H1 (cell line): ENCODE measurements around the gene AFAP1L2.

Source experiments
- BACH1 ChIP-seq: IDR thresholded peaks from 2 replicates; pipeline ENCODE4 v1.6.1; 2012; ENCODE audit warnings: low read length, improper control_type of control experiment
- CEBPB ChIP-seq: IDR thresholded peaks from 2 replicates; pipeline ENCODE4 v1.6.1; 2012; ENCODE audit warnings: low read depth, low read length
- EZH2 ChIP-seq: fragments of 200-600 bp; sonication (generic); IDR thresholded peaks from 2 replicates; pipeline ENCODE4 v1.7.1; 2012; ENCODE audit warnings: low read depth, mild to moderate bottlenecking, moderate library complexity, low read length, inconsistent platforms; ENCODE audit not compliant: severe bottlenecking
- JUND ChIP-seq: IDR thresholded peaks from 2 replicates; pipeline ENCODE4 v1.6.1; 2011; ENCODE audit warnings: mild to moderate bottlenecking, improper control_type of control experiment, low read length
- POLR2A ChIP-seq, 2 experiments: IDR thresholded peaks; 1 replicate in 1 of 2; 2 replicates in 1 of 2; pipeline ENCODE4 v1.6.1; 2011; ENCODE audit warnings: low read depth in 2 of 2, low read length in 2 of 2, mild to moderate bottlenecking in 2 of 2; ENCODE audit errors: control extremely low read depth in 1 of 2
- RAD21 ChIP-seq, 2 experiments: IDR thresholded peaks in 1 of 2; conservative IDR thresholded peaks in 1 of 2; 2 replicates each; pipeline ENCODE4 v1.6.1; 2011; ENCODE audit warnings: low read depth in 2 of 2, low read length in 2 of 2, improper control_type of control experiment in 1 of 2, inconsistent platforms in 1 of 2, mild to moderate bottlenecking in 1 of 2, moderate library complexity in 1 of 2
- RNF2 ChIP-seq: fragments of 200-900, 300-1000 bp; sonication (generic); IDR thresholded peaks from 2 replicates; pipeline ENCODE4 v1.7.1; 2016; ENCODE audit warnings: borderline replicate concordance, low read depth, mild to moderate bottlenecking, antibody characterized with exemption, low read length; ENCODE audit not compliant: poor library complexity, severe bottlenecking; ENCODE audit errors: missing control alignments
- SUZ12 ChIP-seq: fragments of 200-600 bp; sonication (generic); IDR thresholded peaks from 2 replicates; pipeline ENCODE4 v1.6.1; 2012; ENCODE audit warnings: mild to moderate bottlenecking, inconsistent platforms, low read length, moderate library complexity, mixed read lengths
- TBP ChIP-seq: IDR thresholded peaks from 2 replicates; pipeline ENCODE4 v1.6.1; 2011; ENCODE audit warnings: low read depth, low read length, improper control_type of control experiment
- YY1 ChIP-seq: IDR thresholded peaks from 2 replicates; pipeline ENCODE4 v1.6.1; 2011; ENCODE audit warnings: low read depth, mild to moderate bottlenecking, low read length
- TF ChIP-seq, protein P1 (sequence below), 3 experiments: IDR thresholded peaks; 1 replicate in 2 of 3; 2 replicates in 1 of 3; pipeline versions ENCODE4 v1.5.1 to v1.6.1; 2011; ENCODE audit warnings: low read length in 3 of 3, mild to moderate bottlenecking in 3 of 3, inconsistent platforms in 2 of 3, low read depth in 1 of 3, moderate library complexity in 1 of 3; ENCODE audit not compliant: insufficient read depth in 1 of 3; ENCODE audit errors: control extremely low read depth in 1 of 3
- TF ChIP-seq, protein P2 (sequence below): IDR thresholded peaks from 2 replicates; pipeline ENCODE4 v1.6.1; 2012; ENCODE audit warnings: low read length, inconsistent platforms
- TF ChIP-seq, protein P3 (sequence below): IDR thresholded peaks from 2 replicates; pipeline ENCODE4 v1.6.1; 2012; ENCODE audit warnings: inconsistent platforms

GRCh38 chr10:114420811-114421485 is 16.6 kb upstream of the AFAP1L2 start:
- TF ChIP-seq CEBPB, result no peak
- TF ChIP-seq BACH1, result no peak
- TF ChIP-seq RAD21 (IDR thresholded peaks at IDR 0.05 in 1 of 2, conservative IDR thresholded peaks at IDR 0.05 in 1 of 2; ENCODE audit: low read depth in 2 of 2, low read length in 2 of 2), result no peak
- TF ChIP-seq, protein P1, sequence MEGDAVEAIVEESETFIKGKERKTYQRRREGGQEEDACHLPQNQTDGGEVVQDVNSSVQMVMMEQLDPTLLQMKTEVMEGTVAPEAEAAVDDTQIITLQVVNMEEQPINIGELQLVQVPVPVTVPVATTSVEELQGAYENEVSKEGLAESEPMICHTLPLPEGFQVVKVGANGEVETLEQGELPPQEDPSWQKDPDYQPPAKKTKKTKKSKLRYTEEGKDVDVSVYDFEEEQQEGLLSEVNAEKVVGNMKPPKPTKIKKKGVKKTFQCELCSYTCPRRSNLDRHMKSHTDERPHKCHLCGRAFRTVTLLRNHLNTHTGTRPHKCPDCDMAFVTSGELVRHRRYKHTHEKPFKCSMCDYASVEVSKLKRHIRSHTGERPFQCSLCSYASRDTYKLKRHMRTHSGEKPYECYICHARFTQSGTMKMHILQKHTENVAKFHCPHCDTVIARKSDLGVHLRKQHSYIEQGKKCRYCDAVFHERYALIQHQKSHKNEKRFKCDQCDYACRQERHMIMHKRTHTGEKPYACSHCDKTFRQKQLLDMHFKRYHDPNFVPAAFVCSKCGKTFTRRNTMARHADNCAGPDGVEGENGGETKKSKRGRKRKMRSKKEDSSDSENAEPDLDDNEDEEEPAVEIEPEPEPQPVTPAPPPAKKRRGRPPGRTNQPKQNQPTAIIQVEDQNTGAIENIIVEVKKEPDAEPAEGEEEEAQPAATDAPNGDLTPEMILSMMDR (IDR thresholded peaks at IDR 0.05; ENCODE audit: control extremely low read depth in 1 of 3, insufficient read depth in 1 of 3, low read depth in 1 of 3, low read length in 3 of 3), result no peak
- TF ChIP-seq, protein P2, sequence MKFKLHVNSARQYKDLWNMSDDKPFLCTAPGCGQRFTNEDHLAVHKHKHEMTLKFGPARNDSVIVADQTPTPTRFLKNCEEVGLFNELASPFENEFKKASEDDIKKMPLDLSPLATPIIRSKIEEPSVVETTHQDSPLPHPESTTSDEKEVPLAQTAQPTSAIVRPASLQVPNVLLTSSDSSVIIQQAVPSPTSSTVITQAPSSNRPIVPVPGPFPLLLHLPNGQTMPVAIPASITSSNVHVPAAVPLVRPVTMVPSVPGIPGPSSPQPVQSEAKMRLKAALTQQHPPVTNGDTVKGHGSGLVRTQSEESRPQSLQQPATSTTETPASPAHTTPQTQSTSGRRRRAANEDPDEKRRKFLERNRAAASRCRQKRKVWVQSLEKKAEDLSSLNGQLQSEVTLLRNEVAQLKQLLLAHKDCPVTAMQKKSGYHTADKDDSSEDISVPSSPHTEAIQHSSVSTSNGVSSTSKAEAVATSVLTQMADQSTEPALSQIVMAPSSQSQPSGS, result no peak
- TF ChIP-seq EZH2, result no peak
- no peak for TF ChIP-seq YY1
- TF ChIP-seq JUND, result no peak
- no peak for TF ChIP-seq RNF2
- TF ChIP-seq POLR2A (IDR thresholded peaks at IDR 0.05; ENCODE audit: control extremely low read depth in 1 of 2, low read depth in 2 of 2, low read length in 2 of 2), result no peak
- no peak for TF ChIP-seq SUZ12
- TF ChIP-seq, protein P3, sequence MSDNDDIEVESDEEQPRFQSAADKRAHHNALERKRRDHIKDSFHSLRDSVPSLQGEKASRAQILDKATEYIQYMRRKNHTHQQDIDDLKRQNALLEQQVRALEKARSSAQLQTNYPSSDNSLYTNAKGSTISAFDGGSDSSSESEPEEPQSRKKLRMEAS, result no peak
- no peak for TF ChIP-seq TBP
